ENCODE measurements around the gene ZNF563.
"Not testable (repeated sequence)": the region's sequence is repeated elsewhere in the genome, so short reads cannot be mapped to it uniquely, and the experiment has no call there.

The ZNF563 gene

GRCh38 chr19:12333162-12334159, at the start of gene ZNF563:
Gene ZNF563, minus strand, starts transcription at chr19:12333633. Its CDS starts 151 bp downstream, at chr19:12333482.
- DNase-seq = peak; percentile 99

- no peak for DNase-seq
These were observed 47.0 kb upstream of the ZNF563 start for GRCh38 chr19:12380444-12380737.

- no peak for DNase-seq
These were observed 46.5 kb upstream of the ZNF563 start for GRCh38 chr19:12379732-12380443.

GRCh38 chr19:12374026-12374425, 40.6 kb upstream of the ZNF563 start:
- no peak for DNase-seq

GRCh38 chr19:12365236-12366162, 32.1 kb upstream of the ZNF563 start, which contains the start of gene ZNF442:
Gene ZNF442, minus strand, starts transcription at chr19:12365683. Its CDS starts 2,052 bp downstream, at chr19:12363631.
- peak; percentile 82 for DNase-seq

GRCh38 chr19:12364391-12365235, 31.2 kb upstream of the ZNF563 start:
- no peak for DNase-seq

GRCh38 chr19:12362236-12362635, 28.8 kb upstream of the ZNF563 start:
- not testable (repeated sequence) for DNase-seq

- DNase-seq = no peak
These were observed 19.9 kb upstream of the ZNF563 start for GRCh38 chr19:12353375-12353774.

GRCh38 chr19:12350890-12351197, 17.4 kb upstream of the ZNF563 start:
- DNase-seq = no peak

GRCh38 chr19:12350185-12350889, 16.9 kb upstream of the ZNF563 start:
- DNase-seq = no peak

GRCh38 chr19:12346896-12347295, 13.5 kb upstream of the ZNF563 start:
- DNase-seq = no peak

GRCh38 chr19:12345197-12345596, 11.8 kb upstream of the ZNF563 start:
- DNase-seq = no peak

GRCh38 chr19:12331211-12331941, 2.1 kb downstream of the ZNF563 start:
- DNase-seq = peak; percentile 70

- no peak for DNase-seq
These were observed 3.1 kb downstream of the ZNF563 start for GRCh38 chr19:12330340-12330739.

- DNase-seq = no peak
These were observed 7.7 kb downstream of the ZNF563 start for GRCh38 chr19:12325690-12326089.

GRCh38 chr19:12318782-12319413, 14.5 kb downstream of the ZNF563 start:
- no peak for DNase-seq

GRCh38 chr19:12314553-12314952, 18.9 kb downstream of the ZNF563 start:
- DNase-seq = no peak

GRCh38 chr19:12308891-12309290, 24.5 kb downstream of the ZNF563 start:
- not testable (repeated sequence) for DNase-seq

GRCh38 chr19:12295191-12295590, 38.2 kb downstream of the ZNF563 start:
- no peak for DNase-seq

Data from activated T-cell treated with anti-CD3 and anti-CD28 coated beads for 4 hours (primary cell).